Psoas muscle (tissue), 8 donors: ENCODE data around the gene PARP1. TPM values are rescaled to one million over a fixed set of nuclear protein-coding genes. Genes with fewer than 3 reads are reported as not detected.

Experiments used
- ATAC-seq, 4 donors: fragments of 200-7000 bp; cut with Tn5 transposase; one replicate each; pipeline ENCODE4 v1.9.1; 2020; ENCODE audit warnings: moderate library complexity in 3 of 4, mild to moderate bottlenecking in 2 of 4
- DNase-seq, 2 donors: peaks; one replicate each; pipeline ENCODE4 v3.0.0-alpha.2; 2020
- H3K27ac ChIP-seq: fragments of 200-600 bp; one replicate; pipeline ENCODE4 v1.8.0; 2022
- H3K27me3 ChIP-seq, 3 donors: fragments of 200-600 bp in 1 of 3; one replicate each; pipeline versions ENCODE4 v1.6.1 to v1.8.0; 2013 to 2022; ENCODE audit warnings: low read length in 2 of 3, mild to moderate bottlenecking in 2 of 3, moderate library complexity in 1 of 3; ENCODE audit not compliant: insufficient read depth in 3 of 3
- H3K36me3 ChIP-seq, 2 donors: fragments of 200-600 bp in 1 of 2; one replicate each; pipeline versions ENCODE4 v1.6.1 to v1.8.0; 2013 to 2022; ENCODE audit warnings: low read depth in 1 of 2, mild to moderate bottlenecking in 1 of 2, moderate library complexity in 1 of 2; ENCODE audit not compliant: insufficient read depth in 1 of 2
- H3K4me1 ChIP-seq: fragments of 200-600 bp; one replicate; pipeline ENCODE4 v1.8.0; 2022
- H3K4me3 ChIP-seq: fragments of 200-600 bp; one replicate; pipeline ENCODE4 v1.8.0; 2022; ENCODE audit warnings: mild to moderate bottlenecking
- H3K9me3 ChIP-seq: fragments of 200-600 bp; one replicate; pipeline ENCODE4 v1.8.0; 2022
- WGBS, 3 donors: extraction: QIAGEN DNeasy Blood & Tissue Kit; methylation state at CpG; one replicate each; pipeline versions ENCODE4 v1.1.6 to v1.1.7; 2013; 5-methylcytosine and 5-hydroxymethylcytosine counted together
- intact Hi-C, 2 donors: fragments of 100-400 bp; cut with DNase I; formaldehyde crosslinking; loops; one replicate each; pipeline versions ENCODE4 v1.11.0 to v1.14.2; 2022
- polyA plus RNA-seq, 3 donors: library from polyadenylated mRNA; stranded (reverse); fragments of 200-250 nt; gene quantifications; one replicate each; pipeline ENCODE4 v1.2.3, GENCODE V29; 2013
- total RNA-seq, 4 donors: library from RNA; stranded (reverse); fragmentation: NEBNext Ultra II Directional in 2 of 4; extraction: Animal tissue kit (Norgen Biotek cat#: 25700) in 2 of 4; gene quantifications; one replicate each; pipeline versions ENCODE4 v1.2.1 to v1.2.4, GENCODE V29; 2021 to 2023
- TF ChIP-seq, protein P1 (sequence below): fragments of 200-600 bp; IDR thresholded peaks from one replicate; pipeline ENCODE4 v1.8.0; 2022; ENCODE audit warnings: antibody characterized with exemption
- donor health status: healthy with polysubstance abuse.
- donor health status: DM: no; HTN: no; CAD: no; lungs with moderate emphysema.
- donor health status: Bipolar disorder and iron deficiency.
- donor health status: healthy.
- donor health status: DM: yes; HTN: yes; CAD: no.
- donor health status: DM: no; HTN: no; CAD: no.
- donor health status: DM: no; HTN: no; CAD: no.
- donor health status: DM: yes; HTN: yes; CAD: no.

Gene PARP1
- total and polyA plus RNA-seq, 7 donors = 23.8 to 85.8 (median 54.7) TPM

DNA sequence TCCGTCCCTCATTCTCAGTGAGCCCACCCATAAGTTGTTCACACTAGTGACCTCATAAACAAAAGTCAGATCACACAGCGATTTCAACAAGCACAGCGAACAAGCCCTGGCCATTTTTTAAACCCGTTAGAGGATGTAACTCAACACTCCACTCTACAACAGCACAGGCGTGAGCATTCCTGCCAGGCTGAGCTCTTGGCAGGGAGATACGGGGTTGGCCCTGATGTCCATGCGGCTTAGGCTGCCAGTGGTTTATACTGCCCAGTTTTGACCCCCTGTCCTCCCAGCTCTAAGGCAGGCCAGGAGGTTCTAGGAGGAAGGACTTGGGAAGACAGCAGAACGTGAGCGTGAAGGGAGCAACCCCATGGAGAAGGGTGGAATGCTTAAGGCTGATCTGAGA is 35.0 kb downstream of the PARP1 start:
- 21 to 45% (median 29%) methylated on average over 9 of the region's 9 CpGs for WGBS, 3 donors
- Histone ChIP-seq H3K27ac (peak overlapping the region; percentile 61), H3K36me3 (peaks cover 12 to 97% of the 10 kb centered on the region in 2 donors), H3K4me3 (peak overlapping the region; percentile 41), H3K9me3 (no peaks in the 10 kb centered on the region), H3K27me3 (no peaks in the 10 kb centered on the region), H3K4me1 (peaks cover 17% of the 10 kb centered on the region)
- ATAC-seq (peak; percentile 93 to 98 (median 95)), DNase-seq (peak; percentile 33 to 80)
- TF ChIP-seq, protein P1, sequence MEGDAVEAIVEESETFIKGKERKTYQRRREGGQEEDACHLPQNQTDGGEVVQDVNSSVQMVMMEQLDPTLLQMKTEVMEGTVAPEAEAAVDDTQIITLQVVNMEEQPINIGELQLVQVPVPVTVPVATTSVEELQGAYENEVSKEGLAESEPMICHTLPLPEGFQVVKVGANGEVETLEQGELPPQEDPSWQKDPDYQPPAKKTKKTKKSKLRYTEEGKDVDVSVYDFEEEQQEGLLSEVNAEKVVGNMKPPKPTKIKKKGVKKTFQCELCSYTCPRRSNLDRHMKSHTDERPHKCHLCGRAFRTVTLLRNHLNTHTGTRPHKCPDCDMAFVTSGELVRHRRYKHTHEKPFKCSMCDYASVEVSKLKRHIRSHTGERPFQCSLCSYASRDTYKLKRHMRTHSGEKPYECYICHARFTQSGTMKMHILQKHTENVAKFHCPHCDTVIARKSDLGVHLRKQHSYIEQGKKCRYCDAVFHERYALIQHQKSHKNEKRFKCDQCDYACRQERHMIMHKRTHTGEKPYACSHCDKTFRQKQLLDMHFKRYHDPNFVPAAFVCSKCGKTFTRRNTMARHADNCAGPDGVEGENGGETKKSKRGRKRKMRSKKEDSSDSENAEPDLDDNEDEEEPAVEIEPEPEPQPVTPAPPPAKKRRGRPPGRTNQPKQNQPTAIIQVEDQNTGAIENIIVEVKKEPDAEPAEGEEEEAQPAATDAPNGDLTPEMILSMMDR = no peak
- intact Hi-C loops = no loop called here

DNA sequence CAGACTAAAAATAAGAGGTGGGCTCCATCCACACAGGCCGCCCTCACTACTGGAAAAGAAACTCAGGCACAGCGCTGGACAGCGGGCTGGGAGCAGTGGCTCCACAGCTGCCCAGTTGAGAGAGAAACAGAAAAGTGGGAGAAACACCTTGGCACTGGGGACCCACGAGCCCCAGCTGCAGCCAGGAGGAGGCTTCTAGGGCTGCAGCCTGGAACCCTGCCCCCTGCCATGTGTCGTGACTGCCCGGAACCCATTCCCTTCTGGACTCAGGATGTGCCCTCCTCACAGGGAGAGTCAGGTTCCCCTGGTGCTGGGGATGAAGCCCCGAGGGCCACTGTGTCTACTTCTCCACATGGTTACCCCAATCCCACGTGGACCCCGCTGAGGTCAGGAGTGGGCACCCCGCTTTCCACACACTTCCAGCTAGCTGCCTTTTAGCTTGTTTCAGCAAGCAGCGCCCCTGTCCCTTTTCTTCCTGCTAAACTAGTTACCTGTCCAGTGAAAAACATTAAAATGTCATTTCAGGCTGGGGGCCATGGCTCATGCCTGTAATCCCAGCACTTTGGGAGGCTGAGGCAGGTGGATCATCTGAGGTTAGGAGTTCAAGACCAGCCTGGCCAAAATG is 35.9 kb downstream of the PARP1 start:
- H3K27me3 ChIP-seq = no peaks in the 10 kb centered on the region
- TF ChIP-seq, protein P1 = no peak
- H3K9me3 ChIP-seq = no peaks in the 10 kb centered on the region
- H3K36me3 ChIP-seq = peaks cover 13 to 97% of the 10 kb centered on the region in 2 donors
- 82 to 92% (median 87%) methylated on average over 11 of the region's 11 CpGs for WGBS, 3 donors
- no peak overlapping the region for H3K27ac ChIP-seq
- DNase-seq (no peak), ATAC-seq (peak in 2 of 4 donors; percentile 6 to 30)
- H3K4me3 ChIP-seq = no peak overlapping the region
- H3K4me1 ChIP-seq = peaks cover 17% of the 10 kb centered on the region
- intact Hi-C loops = no loop called here

DNA sequence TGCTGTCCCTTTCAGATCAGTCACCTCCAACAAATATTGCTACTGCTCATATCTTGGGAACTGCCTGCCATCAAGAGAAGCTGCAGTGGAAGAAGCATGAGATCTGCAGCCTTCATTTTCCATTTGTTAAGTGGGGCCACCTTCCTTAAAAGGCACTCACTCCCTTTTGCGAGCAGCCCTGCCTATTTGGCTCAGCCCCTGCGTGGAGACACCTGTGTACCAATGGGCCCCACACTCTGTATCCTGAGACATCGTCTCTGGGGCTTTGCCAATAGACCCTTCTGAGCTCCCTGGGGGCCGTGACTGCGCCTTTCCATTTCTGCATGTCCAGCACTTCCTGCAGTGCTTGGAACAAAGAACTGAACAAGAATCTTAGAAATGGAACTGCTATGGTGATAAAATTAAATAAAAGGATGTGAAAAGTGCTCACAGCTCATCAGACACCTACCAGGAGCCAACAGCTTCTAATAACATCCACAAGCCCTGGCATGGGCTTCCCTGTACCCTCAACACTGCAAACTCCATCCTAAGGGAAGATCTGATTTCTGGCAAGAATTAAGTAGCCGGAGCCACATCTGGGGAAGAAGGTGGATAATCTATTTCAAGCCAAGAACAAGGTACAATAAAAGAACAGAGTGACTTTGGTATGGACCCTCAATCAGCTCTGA is 36.7 kb downstream of the PARP1 start:
- peaks cover 17% of the 10 kb centered on the region for H3K4me1 ChIP-seq
- intact Hi-C loops = no loop called here
- TF ChIP-seq, protein P1 = no peak
- 79 to 87% (median 85%) methylated on average over 6 of the region's 6 CpGs for WGBS, 3 donors
- no peak for ATAC-seq
- H3K9me3 ChIP-seq = no peaks in the 10 kb centered on the region
- peaks cover 13 to 97% of the 10 kb centered on the region in 2 donors for H3K36me3 ChIP-seq
- no peak overlapping the region for H3K4me3 ChIP-seq
- no peaks in the 10 kb centered on the region for H3K27me3 ChIP-seq
- no peak overlapping the region for H3K27ac ChIP-seq
- no peak for DNase-seq

- no peaks in the 10 kb centered on the region for H3K9me3 ChIP-seq
- DNase-seq = no peak
- H3K27me3 ChIP-seq = no peaks in the 10 kb centered on the region
- no peak overlapping the region for H3K4me3 ChIP-seq
- H3K4me1 ChIP-seq = peaks cover 17% of the 10 kb centered on the region
- WGBS, 3 donors = 83 to 89% (median 86%) methylated on average over 13 of the region's 13 CpGs
- H3K36me3 ChIP-seq = peaks cover 13 to 97% of the 10 kb centered on the region in 2 donors
- TF ChIP-seq, protein P1 = no peak
- no peak for ATAC-seq
- intact Hi-C loops = no loop called here
- no peak overlapping the region for H3K27ac ChIP-seq
These were observed 37.6 kb downstream of the PARP1 start for GRCh38 chr1:226370144-226370923.
